GM21825 (cell line): ENCODE measurements around the gene SYT12.

ENCODE experiments used
- ATAC-seq: cut with Tn5 transposase; IDR thresholded peaks from one replicate; pipeline ENCODE4 v1.9.1; 2021; ENCODE audit warnings: mild to moderate bottlenecking, moderate library complexity; ENCODE audit not compliant: unreplicated experiment

SYT12 gene

DNA sequence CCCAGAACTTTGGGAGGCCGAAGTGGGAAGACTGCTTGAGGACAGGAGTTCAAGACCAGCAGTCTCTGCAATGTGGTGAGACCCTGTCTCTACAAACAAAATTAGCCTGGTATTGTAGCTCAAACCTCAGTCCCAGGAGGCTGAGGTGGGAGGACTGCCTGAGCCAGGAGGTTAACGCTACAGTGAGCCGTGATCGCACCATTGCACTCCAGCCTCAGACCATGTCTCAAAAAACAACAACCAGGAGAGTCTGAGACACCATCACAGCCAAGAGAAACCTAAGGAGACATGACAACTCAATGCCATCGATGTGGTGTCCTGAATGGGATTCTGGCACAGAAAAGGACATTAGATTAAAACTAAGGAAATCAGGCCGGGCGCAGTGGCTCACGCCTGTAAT, 67.8 kb downstream of the SYT12 start:
- no peak for ATAC-seq

DNA sequence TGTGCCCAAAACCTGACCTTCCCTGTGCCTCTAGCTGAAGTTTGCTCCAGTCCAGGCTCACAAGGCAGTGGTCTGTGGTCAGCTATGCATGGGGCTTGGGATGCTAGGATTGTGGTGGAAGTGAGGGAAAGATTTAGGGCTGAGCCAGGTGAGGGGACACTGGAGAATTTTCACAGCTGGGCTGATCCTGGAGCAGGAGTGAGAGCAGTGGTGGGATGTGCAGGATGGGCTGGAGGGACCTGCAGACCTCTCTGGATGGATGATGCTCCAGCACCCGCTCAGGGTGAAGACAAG, 72.2 kb downstream of the SYT12 start:
- no peak for ATAC-seq

DNA sequence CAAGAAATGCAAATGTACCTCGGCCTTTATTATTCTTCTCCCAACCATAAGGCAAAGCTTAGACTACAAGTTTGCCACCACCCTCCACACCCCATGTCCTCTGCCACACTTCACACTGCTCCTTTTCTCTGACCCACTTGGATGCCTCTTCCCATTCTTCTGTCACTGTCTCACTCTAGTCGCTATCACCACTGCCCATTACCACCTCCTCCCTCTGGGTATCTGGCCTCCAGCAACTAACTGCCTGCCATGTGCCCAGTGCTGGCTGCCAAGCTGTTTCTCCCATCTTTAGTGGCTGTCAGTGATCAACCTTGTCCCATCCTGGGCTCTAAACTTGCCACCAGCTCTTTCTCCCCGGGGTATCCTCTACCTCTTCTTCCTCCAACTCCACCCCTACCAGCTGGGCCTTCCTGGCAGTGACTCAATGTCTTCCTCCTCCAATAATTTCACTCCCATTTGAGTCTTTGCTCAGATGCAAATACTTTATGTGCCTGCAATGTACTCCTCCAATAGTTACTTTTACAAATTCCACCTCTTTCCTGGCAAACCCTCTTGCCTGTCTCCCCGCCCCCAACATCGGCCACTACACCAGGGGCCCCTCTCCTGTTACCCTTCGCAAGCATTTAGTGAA, 76.0 kb downstream of the SYT12 start:
- ATAC-seq: no peak

DNA sequence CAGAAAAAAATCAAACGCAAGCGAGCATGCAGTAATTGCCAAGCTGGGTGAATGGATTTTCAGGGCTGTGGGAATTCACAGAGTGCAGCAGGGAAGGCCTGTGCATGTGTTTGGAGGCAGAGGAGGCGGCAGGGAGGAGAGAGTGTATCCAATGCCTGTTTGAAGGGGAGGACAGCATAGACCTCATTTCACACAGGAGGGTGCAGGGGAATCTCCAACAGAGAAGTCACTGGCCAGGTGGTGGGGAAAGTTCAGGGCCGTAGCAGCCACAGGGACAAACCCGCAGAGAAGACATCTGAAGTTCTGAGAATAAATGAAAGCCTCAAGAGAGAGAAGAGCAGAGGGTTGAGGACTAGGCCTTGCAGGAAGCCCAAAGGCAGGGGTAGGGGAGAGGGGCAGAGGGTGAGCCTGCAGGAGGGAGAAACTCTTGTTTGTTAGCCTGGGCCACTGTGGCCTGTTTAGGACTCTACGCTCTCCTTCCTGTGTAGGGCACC, 76.9 kb downstream of the SYT12 start:
- ATAC-seq: no peak
